ENCODE measurements around the gene TRAP1. TPM values are rescaled to one million over a fixed set of nuclear protein-coding genes. Genes with fewer than 3 reads are reported as not detected.

TRAP1 gene
- total and polyA plus RNA-seq, 4 donors, result 78.3 to 148 (median 112) TPM

GRCh38 chr16:3754772-3755171, 37.4 kb upstream of the TRAP1 start:
- no peak overlapping the region for H3K4me3 ChIP-seq (ENCODE audit: low read depth in 1 of 3, low read length in 3 of 3)
- no peaks in the 10 kb centered on the region for H3K27me3 ChIP-seq (ENCODE audit: control insufficient read depth in 4 of 4, insufficient read depth in 4 of 4, low read length in 3 of 4)
- H3K9me3 ChIP-seq (ENCODE audit: control insufficient read depth in 4 of 4, low read length in 3 of 4), result no peaks in the 10 kb centered on the region
- peak overlapping the region in 1 of 2 donors; percentile 14 for H3K27ac ChIP-seq (ENCODE audit: low read depth in 1 of 2, low read length in 2 of 2)
- no peak overlapping the region for H3K9ac ChIP-seq (ENCODE audit: low read depth in 1 of 2, low read length in 2 of 2)
- 91% methylated on average over 5 of the region's 5 CpGs for WGBS
- peaks cover 0 to 18% (median 12%) of the 10 kb centered on the region in 4 donors for H3K4me1 ChIP-seq (ENCODE audit: control insufficient read depth in 4 of 4, insufficient read depth in 4 of 4, low read length in 3 of 4)
- TF ChIP-seq EGR1 (IDR thresholded peaks at IDR 0.05; ENCODE audit: low read depth in 2 of 2) (no peak), YY1 (IDR thresholded peaks at IDR 0.05) (no peak), FOXA2 (IDR thresholded peaks at IDR 0.05) (no peak), HNF4G (IDR thresholded peaks at IDR 0.05) (no peak), TAF1 (conservative IDR thresholded peaks at IDR 0.05) (no peak), ATF3 (IDR thresholded peaks at IDR 0.05) (no peak), MAX (IDR thresholded peaks at IDR 0.05) (no peak), NR2F2 (IDR thresholded peaks at IDR 0.05) (no peak), JUND (IDR thresholded peaks at IDR 0.05) (no peak), RXRA (IDR thresholded peaks at IDR 0.05) (no peak), SP1 (IDR thresholded peaks at IDR 0.05) (no peak), ZBTB33 (IDR thresholded peaks at IDR 0.05) (no peak), GABPA (IDR thresholded peaks at IDR 0.05 in 1 of 2, conservative IDR thresholded peaks at IDR 0.05 in 1 of 2) (no peak), FOXA1 (IDR thresholded peaks at IDR 0.05) (no peak), HNF4A (conservative IDR thresholded peaks at IDR 0.05) (no peak), RAD21 (IDR thresholded peaks at IDR 0.05) (no peak)
- TF ChIP-seq, protein P1, sequence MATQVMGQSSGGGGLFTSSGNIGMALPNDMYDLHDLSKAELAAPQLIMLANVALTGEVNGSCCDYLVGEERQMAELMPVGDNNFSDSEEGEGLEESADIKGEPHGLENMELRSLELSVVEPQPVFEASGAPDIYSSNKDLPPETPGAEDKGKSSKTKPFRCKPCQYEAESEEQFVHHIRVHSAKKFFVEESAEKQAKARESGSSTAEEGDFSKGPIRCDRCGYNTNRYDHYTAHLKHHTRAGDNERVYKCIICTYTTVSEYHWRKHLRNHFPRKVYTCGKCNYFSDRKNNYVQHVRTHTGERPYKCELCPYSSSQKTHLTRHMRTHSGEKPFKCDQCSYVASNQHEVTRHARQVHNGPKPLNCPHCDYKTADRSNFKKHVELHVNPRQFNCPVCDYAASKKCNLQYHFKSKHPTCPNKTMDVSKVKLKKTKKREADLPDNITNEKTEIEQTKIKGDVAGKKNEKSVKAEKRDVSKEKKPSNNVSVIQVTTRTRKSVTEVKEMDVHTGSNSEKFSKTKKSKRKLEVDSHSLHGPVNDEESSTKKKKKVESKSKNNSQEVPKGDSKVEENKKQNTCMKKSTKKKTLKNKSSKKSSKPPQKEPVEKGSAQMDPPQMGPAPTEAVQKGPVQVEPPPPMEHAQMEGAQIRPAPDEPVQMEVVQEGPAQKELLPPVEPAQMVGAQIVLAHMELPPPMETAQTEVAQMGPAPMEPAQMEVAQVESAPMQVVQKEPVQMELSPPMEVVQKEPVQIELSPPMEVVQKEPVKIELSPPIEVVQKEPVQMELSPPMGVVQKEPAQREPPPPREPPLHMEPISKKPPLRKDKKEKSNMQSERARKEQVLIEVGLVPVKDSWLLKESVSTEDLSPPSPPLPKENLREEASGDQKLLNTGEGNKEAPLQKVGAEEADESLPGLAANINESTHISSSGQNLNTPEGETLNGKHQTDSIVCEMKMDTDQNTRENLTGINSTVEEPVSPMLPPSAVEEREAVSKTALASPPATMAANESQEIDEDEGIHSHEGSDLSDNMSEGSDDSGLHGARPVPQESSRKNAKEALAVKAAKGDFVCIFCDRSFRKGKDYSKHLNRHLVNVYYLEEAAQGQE (IDR thresholded peaks at IDR 0.05), result no peak
- TF ChIP-seq, protein P2, sequence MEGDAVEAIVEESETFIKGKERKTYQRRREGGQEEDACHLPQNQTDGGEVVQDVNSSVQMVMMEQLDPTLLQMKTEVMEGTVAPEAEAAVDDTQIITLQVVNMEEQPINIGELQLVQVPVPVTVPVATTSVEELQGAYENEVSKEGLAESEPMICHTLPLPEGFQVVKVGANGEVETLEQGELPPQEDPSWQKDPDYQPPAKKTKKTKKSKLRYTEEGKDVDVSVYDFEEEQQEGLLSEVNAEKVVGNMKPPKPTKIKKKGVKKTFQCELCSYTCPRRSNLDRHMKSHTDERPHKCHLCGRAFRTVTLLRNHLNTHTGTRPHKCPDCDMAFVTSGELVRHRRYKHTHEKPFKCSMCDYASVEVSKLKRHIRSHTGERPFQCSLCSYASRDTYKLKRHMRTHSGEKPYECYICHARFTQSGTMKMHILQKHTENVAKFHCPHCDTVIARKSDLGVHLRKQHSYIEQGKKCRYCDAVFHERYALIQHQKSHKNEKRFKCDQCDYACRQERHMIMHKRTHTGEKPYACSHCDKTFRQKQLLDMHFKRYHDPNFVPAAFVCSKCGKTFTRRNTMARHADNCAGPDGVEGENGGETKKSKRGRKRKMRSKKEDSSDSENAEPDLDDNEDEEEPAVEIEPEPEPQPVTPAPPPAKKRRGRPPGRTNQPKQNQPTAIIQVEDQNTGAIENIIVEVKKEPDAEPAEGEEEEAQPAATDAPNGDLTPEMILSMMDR (IDR thresholded peaks at IDR 0.05; ENCODE audit: low read depth, low read length, missing input control), result no peak
- H3K36me3 ChIP-seq (ENCODE audit: control insufficient read depth in 4 of 4, insufficient read depth in 3 of 4, low read depth in 1 of 4, low read length in 3 of 4), result peaks cover 6 to 44% (median 28%) of the 10 kb centered on the region in 4 donors
- no peak for DNase-seq (ENCODE audit: low spot score)

Measured in liver (tissue), 9 donors.